IPS-18a (cell line): Measurements from ENCODE around the gene RPS27A.
"Not testable (repeated sequence)": the region's sequence is repeated elsewhere in the genome, so short reads cannot be mapped to it uniquely, and the experiment has no call there.

Experiments used
- H3K27ac ChIP-seq: one replicate; pipeline ENCODE4 v1.5.1; 2013; ENCODE audit warnings: low read length
- H3K27me3 ChIP-seq: one replicate; pipeline ENCODE4 v1.6.1; 2013; ENCODE audit warnings: mild to moderate bottlenecking, low read length; ENCODE audit not compliant: control insufficient read depth, insufficient read depth
- H3K36me3 ChIP-seq: one replicate; pipeline ENCODE4 v1.6.1; 2013; ENCODE audit warnings: low read depth, low read length; ENCODE audit not compliant: control insufficient read depth
- H3K4me1 ChIP-seq: one replicate; pipeline ENCODE4 v1.6.1; 2013; ENCODE audit warnings: low read depth, low read length; ENCODE audit not compliant: control insufficient read depth
- H3K4me3 ChIP-seq: one replicate; pipeline ENCODE4 v1.5.1; 2013; ENCODE audit warnings: low read length
- H3K9ac ChIP-seq: one replicate; pipeline ENCODE4 v1.6.1; 2013; ENCODE audit warnings: mild to moderate bottlenecking, low read length, moderate library complexity
- H3K9me3 ChIP-seq: one replicate; pipeline ENCODE4 v1.6.1; 2013; ENCODE audit warnings: low read depth, low read length; ENCODE audit not compliant: control insufficient read depth

Gene RPS27A

DNA sequence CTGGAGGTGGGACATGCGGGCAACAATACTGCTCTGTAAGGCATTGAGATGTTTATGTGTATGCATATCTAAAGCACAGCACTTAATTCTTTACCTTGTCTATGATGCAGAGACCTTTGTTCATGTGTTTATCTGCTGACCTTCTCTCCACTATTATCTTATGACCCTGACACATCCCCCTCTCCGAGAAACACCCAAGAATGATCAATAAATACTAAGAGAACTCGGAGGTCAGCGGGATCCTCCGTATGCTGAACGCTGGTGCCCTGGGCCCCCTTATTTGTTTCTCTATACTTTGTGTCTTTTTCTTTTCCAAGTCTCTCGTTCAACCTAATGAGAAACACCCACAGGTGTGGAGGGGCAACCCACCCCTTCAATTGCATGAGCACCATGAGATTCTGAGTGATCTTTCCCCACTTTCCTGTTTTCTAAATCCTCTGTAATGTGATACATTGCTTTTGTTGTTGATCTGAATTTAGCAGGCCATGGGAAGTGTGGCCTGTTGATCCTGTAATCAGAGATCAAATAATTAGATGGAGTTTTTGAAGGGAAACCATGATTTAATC lies 47.5 kb downstream of the RPS27A start:
- peak overlapping the region; percentile 12 for H3K4me3 ChIP-seq

DNA sequence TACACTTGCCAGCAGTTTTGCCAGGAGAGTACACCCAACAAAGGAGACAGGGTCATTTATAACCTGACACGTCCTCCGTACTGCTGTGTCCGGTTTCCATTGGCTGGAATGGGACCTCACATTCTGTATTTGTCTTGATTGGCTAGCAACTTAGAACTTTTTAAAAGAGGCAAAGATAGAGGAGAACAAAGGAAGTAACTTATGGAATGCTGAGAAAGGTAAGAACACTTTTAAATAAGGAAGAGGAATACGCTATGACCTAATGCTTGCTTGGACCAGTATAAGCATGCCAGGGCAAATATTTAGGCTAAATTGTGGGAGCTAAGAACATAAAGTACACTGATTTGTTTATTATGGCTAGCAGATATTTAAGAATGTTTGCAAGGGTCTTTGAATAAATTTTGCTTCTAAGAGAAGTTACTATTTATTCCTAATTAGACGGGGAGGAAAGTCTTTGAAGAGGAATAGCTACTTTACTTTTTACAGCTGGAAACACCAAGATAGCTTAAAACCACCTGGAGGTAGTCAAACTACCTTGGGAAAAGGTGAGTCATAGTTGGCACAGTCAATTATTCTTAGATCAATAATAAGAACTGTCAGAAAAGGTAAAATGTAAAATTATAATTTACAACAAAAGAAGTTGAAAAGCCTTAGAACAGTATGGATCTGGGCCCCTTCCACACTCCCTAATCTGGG lies 48.5 kb downstream of the RPS27A start:
- peak overlapping the region; percentile 12 for H3K4me3 ChIP-seq

More for the DNA sequence above, 47.5 kb downstream of the RPS27A start:
- H3K27ac ChIP-seq, result peak overlapping the region; percentile 88
- H3K9me3 ChIP-seq, H3K36me3 ChIP-seq, H3K27me3 ChIP-seq: not testable (repeated sequence)
- peak overlapping the region; percentile 61 for H3K9ac ChIP-seq
- peaks cover 21% of the 10 kb centered on the region for H3K4me1 ChIP-seq

DNA sequence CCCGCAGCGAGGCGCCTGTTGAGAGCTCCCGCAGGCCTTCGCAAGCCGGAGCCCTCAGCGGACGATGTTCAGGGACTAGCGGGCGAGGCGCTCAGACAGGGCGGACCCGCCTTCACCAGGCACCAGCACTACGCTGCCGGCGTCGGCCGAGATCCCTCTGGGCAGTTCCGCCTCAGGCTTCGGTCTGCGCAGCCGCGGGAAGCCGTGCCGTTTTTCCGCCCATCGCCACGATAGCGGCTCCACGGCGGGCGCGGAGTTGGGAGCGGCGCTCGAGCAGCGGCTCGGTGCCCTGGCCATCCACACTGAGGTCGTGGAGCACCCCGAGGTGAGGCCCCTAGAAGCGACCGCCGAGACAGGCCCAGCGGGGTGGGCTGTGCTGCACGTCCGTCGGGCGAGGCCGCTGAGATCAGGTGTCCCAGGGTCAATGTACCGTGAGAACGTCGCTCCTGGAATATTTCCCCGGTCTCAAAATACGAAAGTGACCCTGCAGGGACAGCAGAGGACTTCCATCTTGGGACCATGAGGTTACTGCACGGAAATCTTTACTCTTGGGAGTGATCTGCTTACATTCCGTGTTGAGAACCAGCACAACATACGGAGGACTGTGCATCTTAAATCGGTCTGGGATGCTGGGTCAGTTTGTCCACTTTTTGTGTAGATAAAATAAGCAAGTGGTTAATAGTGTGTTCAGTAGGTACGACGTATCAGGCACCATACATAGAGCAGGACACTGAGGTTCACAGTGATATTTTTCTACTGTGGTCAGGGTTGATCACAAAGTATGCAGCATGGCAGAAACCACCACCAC lies 49.8 kb downstream of the RPS27A start:
- H3K27ac ChIP-seq, result no peak overlapping the region
- H3K9ac ChIP-seq, result no peak overlapping the region
- no peaks in the 10 kb centered on the region for H3K27me3 ChIP-seq
- no peaks in the 10 kb centered on the region for H3K36me3 ChIP-seq
- H3K4me1 ChIP-seq, result peaks cover 21% of the 10 kb centered on the region
- H3K4me3 ChIP-seq, result no peak overlapping the region
- no peaks in the 10 kb centered on the region for H3K9me3 ChIP-seq

More for the DNA sequence above, 48.5 kb downstream of the RPS27A start:
- H3K9ac ChIP-seq, result peak overlapping the region; percentile 61
- H3K9me3 ChIP-seq, H3K36me3 ChIP-seq, H3K27me3 ChIP-seq: not testable (repeated sequence)
- peaks cover 21% of the 10 kb centered on the region for H3K4me1 ChIP-seq
- peak overlapping the region; percentile 88 for H3K27ac ChIP-seq

DNA sequence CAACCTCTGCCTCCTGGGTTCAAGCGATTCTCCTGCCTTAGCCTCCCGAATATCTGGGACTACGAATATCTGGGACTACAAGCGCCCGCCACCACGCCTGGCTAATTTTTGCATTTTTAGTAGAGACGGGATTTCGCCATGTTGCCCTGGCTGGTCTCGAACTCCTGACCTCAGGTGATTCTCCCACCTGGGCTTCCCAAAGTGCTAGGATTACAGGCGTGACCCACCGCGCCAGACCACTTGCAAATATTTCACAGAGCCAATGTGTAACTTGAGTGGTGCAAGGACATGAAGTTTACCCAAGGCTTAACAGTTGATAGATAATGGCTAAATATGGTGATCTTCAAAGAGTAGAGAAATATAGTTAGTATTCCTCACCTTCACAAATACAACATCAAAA lies 50.6 kb downstream of the RPS27A start:
- Histone ChIP-seq H3K27me3 (no peaks in the 10 kb centered on the region), H3K4me1 (peaks cover 26% of the 10 kb centered on the region), H3K27ac (no peak overlapping the region), H3K9me3 (no peaks in the 10 kb centered on the region), H3K36me3 (no peaks in the 10 kb centered on the region), H3K9ac (no peak overlapping the region), H3K4me3 (no peak overlapping the region)
